ENCODE results near the gene LSM4.

DNA sequence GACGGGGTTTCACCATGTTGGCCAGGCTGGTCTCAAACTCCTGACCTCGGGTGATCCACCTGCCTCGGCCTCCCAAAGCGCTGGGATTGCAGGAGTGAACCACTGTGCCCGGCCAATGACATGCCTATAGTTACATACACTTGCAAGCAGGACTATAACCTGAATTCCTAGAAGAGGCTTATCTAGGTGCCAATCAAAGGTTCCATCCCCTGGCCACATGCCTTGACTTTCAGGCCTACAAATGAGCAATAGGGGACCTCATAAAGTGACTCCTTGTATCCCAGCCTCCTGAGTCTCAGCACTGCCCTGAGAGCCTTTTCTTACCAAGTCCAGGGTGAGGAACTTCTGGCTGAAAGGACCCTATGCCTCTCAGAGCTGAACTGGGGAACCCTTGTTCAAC lies 3.9 kb upstream of the LSM4 start:
- TF ChIP-seq, protein P1, sequence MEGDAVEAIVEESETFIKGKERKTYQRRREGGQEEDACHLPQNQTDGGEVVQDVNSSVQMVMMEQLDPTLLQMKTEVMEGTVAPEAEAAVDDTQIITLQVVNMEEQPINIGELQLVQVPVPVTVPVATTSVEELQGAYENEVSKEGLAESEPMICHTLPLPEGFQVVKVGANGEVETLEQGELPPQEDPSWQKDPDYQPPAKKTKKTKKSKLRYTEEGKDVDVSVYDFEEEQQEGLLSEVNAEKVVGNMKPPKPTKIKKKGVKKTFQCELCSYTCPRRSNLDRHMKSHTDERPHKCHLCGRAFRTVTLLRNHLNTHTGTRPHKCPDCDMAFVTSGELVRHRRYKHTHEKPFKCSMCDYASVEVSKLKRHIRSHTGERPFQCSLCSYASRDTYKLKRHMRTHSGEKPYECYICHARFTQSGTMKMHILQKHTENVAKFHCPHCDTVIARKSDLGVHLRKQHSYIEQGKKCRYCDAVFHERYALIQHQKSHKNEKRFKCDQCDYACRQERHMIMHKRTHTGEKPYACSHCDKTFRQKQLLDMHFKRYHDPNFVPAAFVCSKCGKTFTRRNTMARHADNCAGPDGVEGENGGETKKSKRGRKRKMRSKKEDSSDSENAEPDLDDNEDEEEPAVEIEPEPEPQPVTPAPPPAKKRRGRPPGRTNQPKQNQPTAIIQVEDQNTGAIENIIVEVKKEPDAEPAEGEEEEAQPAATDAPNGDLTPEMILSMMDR (IDR thresholded peaks at IDR 0.05), result no peak
- no peak for TF ChIP-seq EP300 (IDR thresholded peaks at IDR 0.05)
- TF ChIP-seq POLR2A (IDR thresholded peaks at IDR 0.05), result no peak
- TF ChIP-seq POLR2AphosphoS5 (IDR thresholded peaks at IDR 0.05), result no peak
